ENCODE data around the gene VIPR1. TPM values are rescaled to one million over a fixed set of nuclear protein-coding genes. Genes with fewer than 3 reads are reported as not detected.

The VIPR1 gene
- total and polyA plus RNA-seq, 2 donors from 2014 or later = 4.9 to 5.3 TPM

DNA sequence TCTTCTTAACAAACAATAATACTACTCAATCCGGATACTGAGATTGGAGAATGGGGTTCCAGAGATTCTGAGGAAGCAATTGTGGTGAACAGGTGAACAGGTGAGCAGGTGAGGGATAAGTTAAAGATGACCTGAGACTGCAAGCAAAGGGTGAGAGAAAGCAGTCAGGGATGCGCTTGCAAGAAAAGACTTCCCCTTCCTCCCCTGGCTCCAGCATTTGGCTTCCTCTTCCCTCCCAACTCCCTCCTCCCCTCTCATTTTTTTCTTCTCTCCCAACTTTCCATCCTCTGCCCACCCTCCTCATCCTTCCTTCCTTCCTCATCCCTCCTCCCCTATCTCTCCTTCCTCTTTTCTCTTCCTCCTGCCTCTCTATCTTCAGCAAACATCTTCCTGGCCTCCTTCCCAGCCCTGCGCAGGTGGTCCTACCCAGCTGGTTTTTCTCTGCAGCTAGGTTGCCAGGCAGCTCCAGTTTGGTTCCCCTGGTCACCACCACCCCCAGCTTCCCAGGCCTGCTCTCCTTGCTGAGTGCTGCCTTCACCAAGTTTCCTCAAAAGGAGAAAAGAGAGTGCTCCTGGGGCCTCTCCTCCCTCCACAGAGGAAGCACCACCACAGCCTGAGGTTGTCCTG lies 10.4 kb upstream of the VIPR1 start:
- peak in 1 of 5 donors; percentile 12 for DNase-seq
- Histone ChIP-seq H3K27me3 (ENCODE audit: control insufficient read depth, insufficient read depth, low read length) (no peaks in the 10 kb centered on the region), H3K4me1 (ENCODE audit: control insufficient read depth in 2 of 3, insufficient read depth in 2 of 3, low read depth in 1 of 3, low read length in 3 of 3) (peaks cover 0 to 4% (median 4%) of the 10 kb centered on the region in 3 donors), H3K4me3 (ENCODE audit: low read length in 3 of 3) (no peak overlapping the region), H3K9me3 (ENCODE audit: control insufficient read depth in 2 of 3, insufficient read depth in 1 of 3, low read length in 3 of 3) (no peaks in the 10 kb centered on the region), H3K36me3 (ENCODE audit: control insufficient read depth in 2 of 3, insufficient read depth in 3 of 3, low read length in 3 of 3) (no peaks in the 10 kb centered on the region), H3K27ac (ENCODE audit: low read depth in 2 of 2, low read length in 2 of 2) (no peak overlapping the region), H3K9ac (ENCODE audit: low read length in 3 of 3) (no peak overlapping the region)
- intact Hi-C loops (cut with DNase I) = no loop called here
- FAIRE-seq = no peak
- TF ChIP-seq, protein P1, sequence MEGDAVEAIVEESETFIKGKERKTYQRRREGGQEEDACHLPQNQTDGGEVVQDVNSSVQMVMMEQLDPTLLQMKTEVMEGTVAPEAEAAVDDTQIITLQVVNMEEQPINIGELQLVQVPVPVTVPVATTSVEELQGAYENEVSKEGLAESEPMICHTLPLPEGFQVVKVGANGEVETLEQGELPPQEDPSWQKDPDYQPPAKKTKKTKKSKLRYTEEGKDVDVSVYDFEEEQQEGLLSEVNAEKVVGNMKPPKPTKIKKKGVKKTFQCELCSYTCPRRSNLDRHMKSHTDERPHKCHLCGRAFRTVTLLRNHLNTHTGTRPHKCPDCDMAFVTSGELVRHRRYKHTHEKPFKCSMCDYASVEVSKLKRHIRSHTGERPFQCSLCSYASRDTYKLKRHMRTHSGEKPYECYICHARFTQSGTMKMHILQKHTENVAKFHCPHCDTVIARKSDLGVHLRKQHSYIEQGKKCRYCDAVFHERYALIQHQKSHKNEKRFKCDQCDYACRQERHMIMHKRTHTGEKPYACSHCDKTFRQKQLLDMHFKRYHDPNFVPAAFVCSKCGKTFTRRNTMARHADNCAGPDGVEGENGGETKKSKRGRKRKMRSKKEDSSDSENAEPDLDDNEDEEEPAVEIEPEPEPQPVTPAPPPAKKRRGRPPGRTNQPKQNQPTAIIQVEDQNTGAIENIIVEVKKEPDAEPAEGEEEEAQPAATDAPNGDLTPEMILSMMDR (IDR thresholded peaks at IDR 0.05; ENCODE audit: borderline replicate concordance, extremely low read depth, insufficient read depth) = no peak

DNA sequence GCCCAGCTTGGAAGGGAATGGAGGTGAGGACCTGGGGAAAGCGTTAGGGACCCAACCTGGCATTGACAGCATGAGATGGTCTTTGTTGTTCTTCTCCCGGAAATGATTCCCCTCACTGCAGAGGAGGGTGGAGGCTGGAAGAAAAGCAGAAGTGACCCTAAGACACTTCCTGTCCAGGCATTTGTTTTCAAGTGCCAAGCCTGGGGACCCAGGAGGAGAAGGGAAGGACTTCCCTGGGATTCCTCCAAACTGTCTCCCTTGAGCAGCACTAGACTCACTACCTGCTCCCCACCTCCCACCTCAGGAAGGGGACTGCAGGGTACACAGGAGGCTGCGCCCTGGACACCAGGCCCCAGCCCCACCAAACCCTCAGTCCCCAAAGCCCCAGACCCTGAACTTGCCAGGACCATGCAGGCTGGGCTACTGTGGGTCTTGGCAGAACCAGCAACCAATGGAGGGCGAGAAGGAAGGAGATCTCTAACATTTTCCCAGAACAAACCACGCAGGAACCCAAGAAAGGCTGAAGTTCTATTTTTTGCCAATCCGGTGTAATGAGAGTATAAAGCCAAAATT lies 9.8 kb upstream of the VIPR1 start:
- peak in 2 of 5 donors; percentile 3 to 10 for DNase-seq
- intact Hi-C loops (cut with DNase I) = no loop called here
- H3K4me1 ChIP-seq (ENCODE audit: control insufficient read depth in 2 of 3, insufficient read depth in 2 of 3, low read depth in 1 of 3, low read length in 3 of 3) = peaks cover 0 to 4% (median 4%) of the 10 kb centered on the region in 3 donors
- TF ChIP-seq, protein P1 (IDR thresholded peaks at IDR 0.05; ENCODE audit: borderline replicate concordance, extremely low read depth, insufficient read depth) = no peak
- no peaks in the 10 kb centered on the region for H3K9me3 ChIP-seq (ENCODE audit: control insufficient read depth in 2 of 3, insufficient read depth in 1 of 3, low read length in 3 of 3)
- no peak overlapping the region for H3K9ac ChIP-seq (ENCODE audit: low read length in 3 of 3)
- H3K36me3 ChIP-seq (ENCODE audit: control insufficient read depth in 2 of 3, insufficient read depth in 3 of 3, low read length in 3 of 3) = no peaks in the 10 kb centered on the region
- no peak overlapping the region for H3K27ac ChIP-seq (ENCODE audit: low read depth in 2 of 2, low read length in 2 of 2)
- FAIRE-seq = no peak
- H3K4me3 ChIP-seq (ENCODE audit: low read length in 3 of 3) = no peak overlapping the region
- H3K27me3 ChIP-seq (ENCODE audit: control insufficient read depth, insufficient read depth, low read length) = no peaks in the 10 kb centered on the region

DNA sequence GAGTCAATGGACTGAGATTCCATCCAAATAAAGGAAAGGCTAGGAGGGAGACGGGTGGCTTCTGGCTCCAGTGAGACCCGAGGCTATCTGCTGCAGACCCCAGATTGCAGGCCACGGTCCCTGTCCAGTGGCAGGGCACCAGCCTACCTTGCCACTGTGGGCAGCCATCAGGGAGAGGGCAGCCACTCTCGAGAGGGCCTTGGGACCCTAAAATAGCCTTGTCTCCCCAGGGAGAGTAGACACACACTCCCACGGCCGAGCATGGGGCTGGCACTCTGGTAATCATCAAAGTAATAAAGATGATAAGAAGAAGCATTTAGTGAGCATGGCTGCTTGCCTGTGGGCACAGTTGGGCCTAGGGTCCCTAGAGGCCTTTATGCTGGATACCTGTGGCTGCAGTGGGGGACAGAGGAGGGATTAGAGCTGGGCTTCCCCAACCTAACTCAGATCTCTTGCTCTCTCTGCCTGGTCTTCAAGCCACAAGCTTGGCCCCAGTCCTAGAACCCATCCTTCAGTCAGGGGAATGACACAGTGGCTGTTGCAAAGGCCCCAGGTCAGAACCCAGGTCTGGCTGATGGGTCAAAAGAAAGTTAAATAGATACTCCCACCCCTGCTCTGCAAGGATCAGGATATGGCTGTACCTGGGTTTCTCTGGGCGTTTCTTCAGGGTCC lies 9.2 kb upstream of the VIPR1 start:
- Histone ChIP-seq H3K4me3 (ENCODE audit: low read length in 3 of 3) (no peak overlapping the region), H3K27me3 (ENCODE audit: control insufficient read depth, insufficient read depth, low read length) (no peaks in the 10 kb centered on the region), H3K9me3 (ENCODE audit: control insufficient read depth in 2 of 3, insufficient read depth in 1 of 3, low read length in 3 of 3) (no peaks in the 10 kb centered on the region), H3K36me3 (ENCODE audit: control insufficient read depth in 2 of 3, insufficient read depth in 3 of 3, low read length in 3 of 3) (no peaks in the 10 kb centered on the region), H3K27ac (ENCODE audit: low read depth in 2 of 2, low read length in 2 of 2) (no peak overlapping the region), H3K9ac (ENCODE audit: low read length in 3 of 3) (no peak overlapping the region), H3K4me1 (ENCODE audit: control insufficient read depth in 2 of 3, insufficient read depth in 2 of 3, low read depth in 1 of 3, low read length in 3 of 3) (peaks cover 0 to 4% (median 4%) of the 10 kb centered on the region in 3 donors)
- TF ChIP-seq, protein P1 (IDR thresholded peaks at IDR 0.05; ENCODE audit: borderline replicate concordance, extremely low read depth, insufficient read depth) = no peak
- intact Hi-C loops (cut with DNase I) = no loop called here
- FAIRE-seq = no peak
- peak in 2 of 5 donors; percentile 6 to 19 for DNase-seq

All from kidney (tissue), 14 donors.